ENCODE data around the gene GNG14. TPM values are rescaled to one million over a fixed set of nuclear protein-coding genes. Genes with fewer than 3 reads are reported as not detected.

Gene GNG14
- total and polyA plus RNA-seq, 2 experiments from 2014 or later: not detected

GRCh38 chr19:12733369-12734214 is 45.8 kb downstream of the GNG14 start:
- H2AFZ ChIP-seq: peak overlapping the region; percentile 51
- peak; percentile 48 for DNase-seq (ENCODE audit: low spot score)
- H3K36me3 ChIP-seq (replicated peaks; ENCODE audit: insufficient read depth, low read depth): no peaks in the 10 kb centered on the region

DNA sequence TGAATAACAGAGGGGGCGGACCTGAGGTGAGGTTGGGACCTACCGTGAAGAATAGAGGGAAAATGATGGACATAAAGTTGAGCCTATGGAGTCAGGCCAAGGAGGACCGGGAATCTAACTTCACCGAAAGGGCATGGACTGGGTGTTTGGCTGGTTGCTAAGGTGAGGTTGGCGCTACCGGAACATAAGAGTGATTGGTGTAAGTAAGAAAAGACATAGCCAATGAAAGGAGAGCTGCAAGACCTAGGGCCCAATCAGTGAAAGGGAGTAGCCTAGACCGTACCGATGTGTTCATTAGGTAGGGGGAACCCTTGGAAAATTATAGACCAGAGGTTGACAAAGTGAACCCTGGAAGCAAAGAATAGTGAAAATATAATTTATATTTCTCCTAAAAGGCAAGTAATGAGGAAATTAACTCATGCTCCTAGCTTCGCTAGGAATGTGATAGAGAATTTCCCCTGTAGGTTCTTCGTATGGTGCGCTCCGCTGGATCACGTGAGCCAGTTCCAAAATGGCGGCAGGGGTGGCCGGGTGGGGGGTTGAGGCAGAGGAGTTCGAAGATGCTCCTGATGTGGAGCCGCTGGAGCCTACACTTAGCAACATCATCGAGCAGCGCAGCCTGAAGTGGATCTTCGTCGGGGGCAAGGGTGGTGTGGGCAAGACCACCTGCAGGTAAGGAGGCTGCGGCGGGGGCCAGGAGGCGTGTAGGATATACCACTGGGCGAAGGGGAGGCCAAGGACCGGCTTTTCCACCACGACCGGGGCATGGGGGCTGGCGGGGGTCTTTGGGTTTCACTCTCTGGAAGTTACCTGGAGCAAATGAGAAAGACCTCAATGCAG is 49.4 kb downstream of the GNG14 start, which contains the start of gene GET3:
GET3 (plus strand) TSS at position 503 of the 840 bp plus-strand sequence; CDS start at position 512, 9 bp downstream.
- H3K4me2 ChIP-seq: peak within 1 kb of the TSS; percentile 67
- H3K36me3 ChIP-seq (replicated peaks; ENCODE audit: insufficient read depth, low read depth): no peaks in the 10 kb centered on the region
- TF ChIP-seq EZH2phosphoT487 (IDR thresholded peaks at IDR 0.05; ENCODE audit: low read depth, severe bottlenecking, unreplicated experiment) (no peak), EZH2 (IDR thresholded peaks at IDR 0.05; ENCODE audit: borderline replicate concordance) (no peak)
- TF ChIP-seq, protein P1, sequence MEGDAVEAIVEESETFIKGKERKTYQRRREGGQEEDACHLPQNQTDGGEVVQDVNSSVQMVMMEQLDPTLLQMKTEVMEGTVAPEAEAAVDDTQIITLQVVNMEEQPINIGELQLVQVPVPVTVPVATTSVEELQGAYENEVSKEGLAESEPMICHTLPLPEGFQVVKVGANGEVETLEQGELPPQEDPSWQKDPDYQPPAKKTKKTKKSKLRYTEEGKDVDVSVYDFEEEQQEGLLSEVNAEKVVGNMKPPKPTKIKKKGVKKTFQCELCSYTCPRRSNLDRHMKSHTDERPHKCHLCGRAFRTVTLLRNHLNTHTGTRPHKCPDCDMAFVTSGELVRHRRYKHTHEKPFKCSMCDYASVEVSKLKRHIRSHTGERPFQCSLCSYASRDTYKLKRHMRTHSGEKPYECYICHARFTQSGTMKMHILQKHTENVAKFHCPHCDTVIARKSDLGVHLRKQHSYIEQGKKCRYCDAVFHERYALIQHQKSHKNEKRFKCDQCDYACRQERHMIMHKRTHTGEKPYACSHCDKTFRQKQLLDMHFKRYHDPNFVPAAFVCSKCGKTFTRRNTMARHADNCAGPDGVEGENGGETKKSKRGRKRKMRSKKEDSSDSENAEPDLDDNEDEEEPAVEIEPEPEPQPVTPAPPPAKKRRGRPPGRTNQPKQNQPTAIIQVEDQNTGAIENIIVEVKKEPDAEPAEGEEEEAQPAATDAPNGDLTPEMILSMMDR (IDR thresholded peaks at IDR 0.05; ENCODE audit: poor library complexity): no peak
- H3K27ac ChIP-seq: peak within 1 kb of the TSS; percentile 92
- H3K9me2 ChIP-seq (replicated peaks; ENCODE audit: insufficient read depth): no peaks in the 10 kb centered on the region
- no peaks in the 10 kb centered on the region for H3K27me3 ChIP-seq
- 1% methylated on average over 24 of the region's 29 CpGs for WGBS (ENCODE audit: low lambda C conversion rate, missing lambda C conversion rate)
- H3K9me3 ChIP-seq (ENCODE audit: low read depth): no peaks in the 10 kb centered on the region
- H2AFZ ChIP-seq: peak within 1 kb of the TSS; percentile 52
- H3K4me3 ChIP-seq: peak within 1 kb of the TSS; percentile 46
- DNase-seq (ENCODE audit: low spot score): peak; percentile 97
- H3K79me2 ChIP-seq: peaks cover 46% of the 10 kb centered on the region
- H3K4me1 ChIP-seq (ENCODE audit: insufficient read depth): peaks cover 9% of the 10 kb centered on the region
- H4K20me1 ChIP-seq (ENCODE audit: insufficient read depth, poor library complexity, severe bottlenecking): peaks cover 17% of the 10 kb centered on the region

More at GRCh38 chr19:12733369-12734214, 45.8 kb downstream of the GNG14 start:
- Histone ChIP-seq H3K4me2 (peak overlapping the region; percentile 94), H3K4me3 (peak overlapping the region; percentile 75), H4K20me1 (ENCODE audit: insufficient read depth, poor library complexity, severe bottlenecking) (peaks cover 35% of the 10 kb centered on the region), H3K79me2 (peaks cover 56% of the 10 kb centered on the region), H3K9me3 (ENCODE audit: low read depth) (no peaks in the 10 kb centered on the region), H3K27ac (peak overlapping the region; percentile 98), H3K4me1 (ENCODE audit: insufficient read depth) (peaks cover 10% of the 10 kb centered on the region), H3K27me3 (no peaks in the 10 kb centered on the region), H3K9me2 (replicated peaks; ENCODE audit: insufficient read depth) (no peaks in the 10 kb centered on the region)
- TF ChIP-seq, protein P1 (IDR thresholded peaks at IDR 0.05; ENCODE audit: poor library complexity): peak; percentile 36
- TF ChIP-seq EZH2phosphoT487 (IDR thresholded peaks at IDR 0.05; ENCODE audit: low read depth, severe bottlenecking, unreplicated experiment) (no peak), EZH2 (IDR thresholded peaks at IDR 0.05; ENCODE audit: borderline replicate concordance) (no peak)
- WGBS (ENCODE audit: low lambda C conversion rate, missing lambda C conversion rate): 2% methylated on average over 12 of the region's 15 CpGs

- peak overlapping the region; percentile 92 for H3K27ac ChIP-seq
These were observed 50.1 kb downstream of the GNG14 start for GRCh38 chr19:12737835-12738351.

More at GRCh38 chr19:12737835-12738351, 50.1 kb downstream of the GNG14 start:
- H3K9me3 ChIP-seq (ENCODE audit: low read depth): no peaks in the 10 kb centered on the region
- H3K4me2 ChIP-seq: peak overlapping the region; percentile 67
- peaks cover 39% of the 10 kb centered on the region for H3K79me2 ChIP-seq
- TF ChIP-seq, protein P1 (IDR thresholded peaks at IDR 0.05; ENCODE audit: poor library complexity): no peak
- TF ChIP-seq EZH2phosphoT487 (IDR thresholded peaks at IDR 0.05; ENCODE audit: low read depth, severe bottlenecking, unreplicated experiment) (no peak), EZH2 (IDR thresholded peaks at IDR 0.05; ENCODE audit: borderline replicate concordance) (no peak)
- 20% methylated on average over 13 of the region's 13 CpGs for WGBS (ENCODE audit: low lambda C conversion rate, missing lambda C conversion rate)
- peaks cover 2% of the 10 kb centered on the region for H3K4me1 ChIP-seq (ENCODE audit: insufficient read depth)
- H2AFZ ChIP-seq: peak overlapping the region; percentile 52
- H4K20me1 ChIP-seq (ENCODE audit: insufficient read depth, poor library complexity, severe bottlenecking): peaks cover 10% of the 10 kb centered on the region
- H3K36me3 ChIP-seq (replicated peaks; ENCODE audit: insufficient read depth, low read depth): no peaks in the 10 kb centered on the region
- H3K4me3 ChIP-seq: peak overlapping the region; percentile 46
- H3K27me3 ChIP-seq: no peaks in the 10 kb centered on the region
- no peak for DNase-seq (ENCODE audit: low spot score)
- no peaks in the 10 kb centered on the region for H3K9me2 ChIP-seq (replicated peaks; ENCODE audit: insufficient read depth)

Small RNAs within 50 kb of the gene (small RNA-seq; reads per million reads assigned to genes)
- gene SNORD41: 1,275 reads per million, percentile 99 among the genes with 10 or more reads in this experiment

Other genes starting within 250 kb of the GNG14 start
- 6.0 and 7.5 TPM in 2 replicates for gene ZNF443, start 247.0 kb upstream of the GNG14 start, total RNA-seq
- gene ZNF443, start 247.0 kb upstream of the GNG14 start, polyA plus RNA-seq: 1.9 and 3.2 TPM in 2 replicates
- 2.2 and 4.0 TPM in 2 replicates for gene ZNF709, start 203.2 kb upstream of the GNG14 start, total RNA-seq
- 0.63 and 1.0 TPM in 2 replicates for gene ZNF709, start 203.2 kb upstream of the GNG14 start, polyA plus RNA-seq
- gene ZNF564, start 136.5 kb upstream of the GNG14 start, total RNA-seq: 9.2 and 10.7 TPM in 2 replicates
- 5.0 and 6.1 TPM in 2 replicates for gene ZNF564, start 136.5 kb upstream of the GNG14 start, polyA plus RNA-seq
- 7.8 and 8.1 TPM in 2 replicates for gene ZNF490, start 77.2 kb upstream of the GNG14 start, total RNA-seq
- gene ZNF490, start 77.2 kb upstream of the GNG14 start, polyA plus RNA-seq: 1.8 and 2.3 TPM in 2 replicates
- gene ZNF791, start 77.1 kb upstream of the GNG14 start, total RNA-seq: 16.1 and 16.2 TPM in 2 replicates
- 11.5 and 16.6 TPM in 2 replicates for gene ZNF791, start 77.1 kb upstream of the GNG14 start, polyA plus RNA-seq
- gene MAN2B1, start 21.3 kb upstream of the GNG14 start, total RNA-seq: 67.2 and 68.8 TPM in 2 replicates
- 77.1 and 81.9 TPM in 2 replicates for gene MAN2B1, start 21.3 kb upstream of the GNG14 start, polyA plus RNA-seq
- 9.1 and 12.2 TPM in 2 replicates for gene WDR83, start 21.2 kb upstream of the GNG14 start, total RNA-seq
- gene WDR83, start 21.2 kb upstream of the GNG14 start, polyA plus RNA-seq: 19.5 and 21.5 TPM in 2 replicates
- 62.6 and 71.7 TPM in 2 replicates for gene DHPS, start 6.1 kb upstream of the GNG14 start, total RNA-seq
- gene DHPS, start 6.1 kb upstream of the GNG14 start, polyA plus RNA-seq: 63.1 and 84.7 TPM in 2 replicates
- gene FBXW9, start 8.6 kb downstream of the GNG14 start, total RNA-seq: 8.1 and 10.9 TPM in 2 replicates
- 9.1 and 11.1 TPM in 2 replicates for gene FBXW9, start 8.6 kb downstream of the GNG14 start, polyA plus RNA-seq
- 41.4 and 65.2 TPM in 2 replicates for gene TNPO2, start 35.9 kb downstream of the GNG14 start, total RNA-seq
- gene TNPO2, start 35.9 kb downstream of the GNG14 start, polyA plus RNA-seq: 11.7 and 16.0 TPM in 2 replicates
- gene TRIR, start 46.7 kb downstream of the GNG14 start, total RNA-seq: 243 and 268 TPM in 2 replicates
- 246 and 259 TPM in 2 replicates for gene TRIR, start 46.7 kb downstream of the GNG14 start, polyA plus RNA-seq
- 52.3 and 79.6 TPM in 2 replicates for gene GET3, start 49.5 kb downstream of the GNG14 start, total RNA-seq
- 85.4 and 108 TPM in 2 replicates for gene GET3, start 49.5 kb downstream of the GNG14 start, polyA plus RNA-seq
- gene BEST2, start 63.8 kb downstream of the GNG14 start, total RNA-seq: not detected in 2 replicates
- gene BEST2, start 63.8 kb downstream of the GNG14 start, polyA plus RNA-seq: not detected in 2 replicates
- gene HOOK2, start 87.6 kb downstream of the GNG14 start, total RNA-seq: 44.3 and 70.5 TPM in 2 replicates
- gene HOOK2, start 87.6 kb downstream of the GNG14 start, polyA plus RNA-seq: 113 and 128 TPM in 2 replicates
- gene JUNB, start 103.5 kb downstream of the GNG14 start, total RNA-seq: 343 and 399 TPM in 2 replicates
- gene JUNB, start 103.5 kb downstream of the GNG14 start, polyA plus RNA-seq: 539 and 633 TPM in 2 replicates
- gene PRDX2, start 113.8 kb downstream of the GNG14 start, total RNA-seq: 497 and 589 TPM in 2 replicates
- gene PRDX2, start 113.8 kb downstream of the GNG14 start, polyA plus RNA-seq: 581 and 582 TPM in 2 replicates
- not detected in 2 replicates for gene THSD8, start 114.1 kb downstream of the GNG14 start, total RNA-seq
- gene THSD8, start 114.1 kb downstream of the GNG14 start, polyA plus RNA-seq: 5.1 and 5.7 TPM in 2 replicates
- gene RNASEH2A, start 118.6 kb downstream of the GNG14 start, total RNA-seq: 8.3 and 9.3 TPM in 2 replicates
- gene RNASEH2A, start 118.6 kb downstream of the GNG14 start, polyA plus RNA-seq: 20.4 and 25.7 TPM in 2 replicates
- 0.32 TPM in 1 of 2 replicates, not detected in the other for gene RTBDN, start 146.6 kb downstream of the GNG14 start, total RNA-seq
- gene RTBDN, start 146.6 kb downstream of the GNG14 start, polyA plus RNA-seq: 0.36 TPM in 1 of 2 replicates, not detected in the other
- 0.20 and 0.32 TPM in 2 replicates for gene MAST1, start 150.5 kb downstream of the GNG14 start, total RNA-seq
- 0.22 and 0.54 TPM in 2 replicates for gene MAST1, start 150.5 kb downstream of the GNG14 start, polyA plus RNA-seq
- 25.7 and 31.5 TPM in 2 replicates for gene DNASE2, start 193.5 kb downstream of the GNG14 start, total RNA-seq
- 41.3 and 41.9 TPM in 2 replicates for gene DNASE2, start 193.5 kb downstream of the GNG14 start, polyA plus RNA-seq
- gene KLF1, start 199.2 kb downstream of the GNG14 start, total RNA-seq: 0.37 TPM in 1 of 2 replicates, not detected in the other
- gene KLF1, start 199.2 kb downstream of the GNG14 start, polyA plus RNA-seq: not detected in 2 replicates
- gene GCDH, start 203.2 kb downstream of the GNG14 start, total RNA-seq: 31.7 and 34.2 TPM in 2 replicates
- 23.4 and 30.7 TPM in 2 replicates for gene GCDH, start 203.2 kb downstream of the GNG14 start, polyA plus RNA-seq
- 0.67 TPM in 1 of 2 replicates, not detected in the other for gene SYCE2, start 231.3 kb downstream of the GNG14 start, total RNA-seq
- 0.77 TPM in 1 of 2 replicates, not detected in the other for gene SYCE2, start 231.3 kb downstream of the GNG14 start, polyA plus RNA-seq
- 36.2 and 45.6 TPM in 2 replicates for gene FARSA, start 245.7 kb downstream of the GNG14 start, total RNA-seq
- 86.5 and 95.3 TPM in 2 replicates for gene FARSA, start 245.7 kb downstream of the GNG14 start, polyA plus RNA-seq

Measured in hepatocyte (in vitro differentiated cells).